ENCODE results near the gene SARDH. TPM values are rescaled to one million over a fixed set of nuclear protein-coding genes. Genes with fewer than 3 reads are reported as not detected.

SARDH gene
- total and polyA plus RNA-seq, 2 of the 8 experiments (the other 6 are each of a cell fraction or from before 2014, with no cell fraction given) = 6.4 to 7.4 TPM

DNA sequence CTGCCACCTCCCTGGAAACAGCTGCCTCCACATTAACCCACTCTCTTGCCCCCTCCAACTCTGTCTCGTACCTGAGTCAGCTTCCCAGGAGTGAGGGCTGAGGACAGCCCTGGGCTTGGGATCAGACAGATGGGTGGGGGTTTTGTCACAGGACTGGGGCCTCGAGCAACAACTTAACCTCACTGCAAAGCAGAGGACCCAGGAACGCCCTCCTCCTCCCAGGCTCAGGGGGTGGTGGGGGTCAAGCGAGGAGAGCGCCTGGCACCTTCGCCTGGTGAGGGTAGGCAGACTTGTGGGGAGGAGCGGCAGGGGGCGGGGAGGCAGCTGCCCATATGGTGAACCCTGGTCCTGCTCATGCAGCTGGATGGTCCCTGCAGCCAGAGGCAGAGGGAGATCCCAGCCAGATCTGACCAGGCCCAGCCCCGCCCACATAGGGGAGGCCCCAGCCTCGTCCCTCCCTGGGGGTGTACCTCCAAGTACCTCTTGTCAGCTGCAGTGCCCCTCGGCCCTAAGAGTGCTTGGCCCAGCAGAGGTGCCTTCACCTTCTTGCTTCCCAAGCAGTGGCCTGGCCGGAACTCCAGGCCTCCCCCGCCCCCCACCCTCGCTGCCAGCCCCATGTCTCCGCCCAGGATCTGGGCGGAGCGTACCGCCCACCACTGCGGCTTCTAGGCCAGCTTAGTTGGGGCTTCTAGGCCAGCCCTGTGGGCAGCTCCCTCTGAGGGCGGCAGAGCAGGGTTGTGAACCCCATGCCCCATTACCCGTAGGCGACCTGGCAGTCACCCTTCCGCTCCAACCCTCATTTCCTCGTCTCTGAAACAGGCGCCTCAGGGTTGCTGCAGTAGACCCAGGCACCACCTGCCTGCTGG lies at the start of gene SARDH (continued):
- TF ChIP-seq, protein P1, sequence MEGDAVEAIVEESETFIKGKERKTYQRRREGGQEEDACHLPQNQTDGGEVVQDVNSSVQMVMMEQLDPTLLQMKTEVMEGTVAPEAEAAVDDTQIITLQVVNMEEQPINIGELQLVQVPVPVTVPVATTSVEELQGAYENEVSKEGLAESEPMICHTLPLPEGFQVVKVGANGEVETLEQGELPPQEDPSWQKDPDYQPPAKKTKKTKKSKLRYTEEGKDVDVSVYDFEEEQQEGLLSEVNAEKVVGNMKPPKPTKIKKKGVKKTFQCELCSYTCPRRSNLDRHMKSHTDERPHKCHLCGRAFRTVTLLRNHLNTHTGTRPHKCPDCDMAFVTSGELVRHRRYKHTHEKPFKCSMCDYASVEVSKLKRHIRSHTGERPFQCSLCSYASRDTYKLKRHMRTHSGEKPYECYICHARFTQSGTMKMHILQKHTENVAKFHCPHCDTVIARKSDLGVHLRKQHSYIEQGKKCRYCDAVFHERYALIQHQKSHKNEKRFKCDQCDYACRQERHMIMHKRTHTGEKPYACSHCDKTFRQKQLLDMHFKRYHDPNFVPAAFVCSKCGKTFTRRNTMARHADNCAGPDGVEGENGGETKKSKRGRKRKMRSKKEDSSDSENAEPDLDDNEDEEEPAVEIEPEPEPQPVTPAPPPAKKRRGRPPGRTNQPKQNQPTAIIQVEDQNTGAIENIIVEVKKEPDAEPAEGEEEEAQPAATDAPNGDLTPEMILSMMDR (IDR thresholded peaks at IDR 0.05; ENCODE audit: control extremely low read depth in 1 of 3, insufficient read depth in 1 of 3, low read depth in 1 of 3, low read length in 3 of 3) = no peak
- TF ChIP-seq SP1 (IDR thresholded peaks at IDR 0.05; ENCODE audit: low read depth, low read length) (0 out of 2 replicates have a peak, but pooled peaks have one; percentile 42), RXRA (IDR thresholded peaks at IDR 0.05; ENCODE audit: insufficient read depth, low read depth, low read length) (no peak), JUND (IDR thresholded peaks at IDR 0.05; ENCODE audit: low read length) (no peak)
